ENCODE data around the gene CTDSP2. TPM values are rescaled to one million over a fixed set of nuclear protein-coding genes. Genes with fewer than 3 reads are reported as not detected.

The CTDSP2 gene
- polyA plus RNA-seq, 1 of the 3 experiments (the other 2 are of a cell fraction), result 119 TPM

- no peak for TF ChIP-seq TAF1 (IDR thresholded peaks at IDR 0.05; ENCODE audit: borderline replicate concordance, low read depth, low read length)
- TF ChIP-seq, protein P1, sequence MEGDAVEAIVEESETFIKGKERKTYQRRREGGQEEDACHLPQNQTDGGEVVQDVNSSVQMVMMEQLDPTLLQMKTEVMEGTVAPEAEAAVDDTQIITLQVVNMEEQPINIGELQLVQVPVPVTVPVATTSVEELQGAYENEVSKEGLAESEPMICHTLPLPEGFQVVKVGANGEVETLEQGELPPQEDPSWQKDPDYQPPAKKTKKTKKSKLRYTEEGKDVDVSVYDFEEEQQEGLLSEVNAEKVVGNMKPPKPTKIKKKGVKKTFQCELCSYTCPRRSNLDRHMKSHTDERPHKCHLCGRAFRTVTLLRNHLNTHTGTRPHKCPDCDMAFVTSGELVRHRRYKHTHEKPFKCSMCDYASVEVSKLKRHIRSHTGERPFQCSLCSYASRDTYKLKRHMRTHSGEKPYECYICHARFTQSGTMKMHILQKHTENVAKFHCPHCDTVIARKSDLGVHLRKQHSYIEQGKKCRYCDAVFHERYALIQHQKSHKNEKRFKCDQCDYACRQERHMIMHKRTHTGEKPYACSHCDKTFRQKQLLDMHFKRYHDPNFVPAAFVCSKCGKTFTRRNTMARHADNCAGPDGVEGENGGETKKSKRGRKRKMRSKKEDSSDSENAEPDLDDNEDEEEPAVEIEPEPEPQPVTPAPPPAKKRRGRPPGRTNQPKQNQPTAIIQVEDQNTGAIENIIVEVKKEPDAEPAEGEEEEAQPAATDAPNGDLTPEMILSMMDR (IDR thresholded peaks at IDR 0.05), result no peak
- no peak for TF ChIP-seq RCOR1 (IDR thresholded peaks at IDR 0.05; ENCODE audit: low read length)
- no peak for TF ChIP-seq JUND (IDR thresholded peaks at IDR 0.05)
- TF ChIP-seq FOSL2 (IDR thresholded peaks at IDR 0.05; ENCODE audit: borderline replicate concordance, low read depth), result no peak
- no peak for TF ChIP-seq USF1 (IDR thresholded peaks at IDR 0.05; ENCODE audit: borderline replicate concordance, low read depth)
These were observed 21.1 kb downstream of the CTDSP2 start (continued) for GRCh38 chr12:57825451-57825850.

GRCh38 chr12:57823908-57824640 lies 22.5 kb downstream of the CTDSP2 start:
- no peak overlapping the region for H3K27ac ChIP-seq (ENCODE audit: low read depth in 2 of 2, low read length in 1 of 2)
- no peaks in the 10 kb centered on the region for H3K9me3 ChIP-seq
- H3F3A ChIP-seq (replicated peaks; ENCODE audit: insufficient read depth), result no peaks in the 10 kb centered on the region
- H3K36me3 ChIP-seq (replicated peaks in 1 of 2; ENCODE audit: control insufficient read depth in 1 of 2, insufficient read depth in 2 of 2, low read length in 1 of 2), result peaks cover 73 to 85% of the 10 kb centered on the region in 2 experiments
- no peak overlapping the region for H2AFZ ChIP-seq (ENCODE audit: low read depth)
- no peaks in the 10 kb centered on the region for H3K4me1 ChIP-seq (ENCODE audit: control insufficient read depth in 1 of 2, insufficient read depth in 2 of 2, low read depth in 1 of 2, low read length in 1 of 2)
- no peak overlapping the region for H3K4me3 ChIP-seq (ENCODE audit: low read depth in 2 of 2, low read length in 1 of 2)
- no peak for DNase-seq
- peaks cover 31% of the 10 kb centered on the region for H3K79me2 ChIP-seq (ENCODE audit: insufficient read depth)
- ChIA-PET POLR2A (interaction anchor here (1.0 kb wide), 1 partner anchor 9 kb away, joined by 4 read pairs; no protein-coding TSS in a partner anchor), CTCF (interaction anchor here (1.0 to 3.4 kb wide), 8 partner anchors 8 to 81 kb away, joined by 3 to 22 read pairs (median 5); no protein-coding TSS in a partner anchor)
- no peak for TF ChIP-seq TEAD4 (IDR thresholded peaks at IDR 0.05; ENCODE audit: borderline replicate concordance, insufficient read depth)
- TF ChIP-seq, protein P2, sequence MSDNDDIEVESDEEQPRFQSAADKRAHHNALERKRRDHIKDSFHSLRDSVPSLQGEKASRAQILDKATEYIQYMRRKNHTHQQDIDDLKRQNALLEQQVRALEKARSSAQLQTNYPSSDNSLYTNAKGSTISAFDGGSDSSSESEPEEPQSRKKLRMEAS (IDR thresholded peaks at IDR 0.05; ENCODE audit: low read depth), result no peak
- TF ChIP-seq FOXM1 (IDR thresholded peaks at IDR 0.05; ENCODE audit: low read depth), result no peak
- no peak for TF ChIP-seq RXRA (IDR thresholded peaks at IDR 0.05; ENCODE audit: borderline replicate concordance, low read depth)
- TF ChIP-seq, protein P1 (IDR thresholded peaks at IDR 0.05), result no peak
- no peak for TF ChIP-seq RAD21 (IDR thresholded peaks at IDR 0.05; ENCODE audit: low read length)
- no peak for TF ChIP-seq TAF1 (IDR thresholded peaks at IDR 0.05; ENCODE audit: borderline replicate concordance, low read depth, low read length)
- TF ChIP-seq YY1 (IDR thresholded peaks at IDR 0.05; ENCODE audit: low read depth), result no peak
- no peak for TF ChIP-seq RCOR1 (IDR thresholded peaks at IDR 0.05; ENCODE audit: low read length)
- TF ChIP-seq IRF3 (IDR thresholded peaks at IDR 0.05; ENCODE audit: low read depth, low read length), result no peak
- TF ChIP-seq MEF2A (IDR thresholded peaks at IDR 0.05; ENCODE audit: borderline replicate concordance, low read depth), result no peak
- TF ChIP-seq FOXJ3 (CRISPR knock-in tag; IDR thresholded peaks at IDR 0.05), result no peak
- no peak for TF ChIP-seq EP300 (IDR thresholded peaks at IDR 0.05; ENCODE audit: borderline replicate concordance in 1 of 2, low read depth in 1 of 2, low read length in 1 of 2)
- TF ChIP-seq GABPA (IDR thresholded peaks at IDR 0.05; ENCODE audit: low read depth), result no peak
- no peak overlapping the region for H3K4me2 ChIP-seq
- no peaks in the 10 kb centered on the region for H3K9me2 ChIP-seq
- peaks cover 54% of the 10 kb centered on the region for H4K20me1 ChIP-seq (ENCODE audit: insufficient read depth)
- H3K27me3 ChIP-seq (ENCODE audit: insufficient read depth), result no peaks in the 10 kb centered on the region
- H3K9ac ChIP-seq, result no peak overlapping the region
- WGBS (ENCODE audit: low lambda C conversion rate), result 98% methylated on average over 13 of the region's 18 CpGs
